HepG2 (cell line): ENCODE measurements around the gene CCSER1.

Experiments used
- MAX ChIP-seq: IDR thresholded peaks from 2 replicates; pipeline ENCODE4 v1.6.1; 2012; ENCODE audit warnings: inconsistent platforms
- MAZ ChIP-seq, 2 experiments: sonication (generic) in 1 of 2; formaldehyde crosslinking in 1 of 2; IDR thresholded peaks; 2 replicates each; pipeline versions ENCODE4 v1.5.0 to v1.6.1; 2012 to 2020; ENCODE audit warnings: low read depth in 2 of 2, mild to moderate bottlenecking in 2 of 2, borderline replicate concordance in 1 of 2, improper control_type of control experiment in 1 of 2, low read length in 1 of 2, missing genetic modification reagents in 1 of 2, moderate library complexity in 1 of 2
- NFIC ChIP-seq: IDR thresholded peaks from 2 replicates; pipeline ENCODE4 v1.6.1; 2012; ENCODE audit warnings: mild to moderate bottlenecking, low read length, inconsistent platforms

DNA sequence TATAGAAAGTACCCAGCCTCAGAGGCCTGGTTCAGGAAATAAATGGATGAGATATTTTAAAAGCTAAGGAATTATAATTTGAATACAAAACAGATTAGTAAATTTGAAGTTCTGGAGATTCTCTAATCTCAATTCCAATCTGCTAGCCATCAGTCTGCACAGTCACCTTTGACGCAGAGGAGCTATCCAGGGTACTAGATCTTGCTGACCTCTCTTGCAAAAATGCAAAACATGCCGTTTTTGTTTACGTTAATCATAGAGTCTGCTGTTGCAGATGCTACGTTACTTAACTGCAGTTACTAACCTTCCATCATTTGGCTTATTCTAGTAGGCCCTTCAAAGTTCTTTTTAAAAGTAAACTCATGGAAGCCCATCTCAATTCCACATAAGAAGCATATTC lies 10.4 kb downstream of the CCSER1 start:
- no peak for TF ChIP-seq MAX
- TF ChIP-seq NFIC: no peak
- no peak for TF ChIP-seq MAZ (IDR thresholded peaks at IDR 0.05; ENCODE audit: borderline replicate concordance, low read depth, low read length)
- no peak for TF ChIP-seq MAZ (CRISPR knock-in tag; IDR thresholded peaks at IDR 0.05; ENCODE audit: low read depth)
